ENCODE data around the gene CDKN2AIP.

CDKN2AIP gene

GRCh38 chr4:183445097-183445428 lies 627 bp downstream of the CDKN2AIP start:
- Histone ChIP-seq H3K4me2 (ENCODE audit: low read length) (peak overlapping the region; percentile 69), H3K4me1 (ENCODE audit: low read length) (peaks cover 13% of the 10 kb centered on the region), H3K9me3 (ENCODE audit: insufficient read depth, low read length) (no peaks in the 10 kb centered on the region), H4K20me1 (ENCODE audit: insufficient read depth, low read length) (peaks cover 5% of the 10 kb centered on the region; the same call in 1 of the 2 replicates), H3K79me2 (ENCODE audit: low read length) (peaks cover 61% of the 10 kb centered on the region), H3K36me3 (replicated peaks; ENCODE audit: low read depth, low read length) (peaks cover 41% of the 10 kb centered on the region), H2AFZ (ENCODE audit: low read depth, low read length) (peak overlapping the region; percentile 39; the same call in 1 of the 2 replicates), H3K27ac (ENCODE audit: low read length) (peak overlapping the region; percentile 86), H3K4me3 (ENCODE audit: low read length) (peak overlapping the region; percentile 90), H3K9ac (ENCODE audit: low read length) (peak overlapping the region; percentile 82), H3K27me3 (ENCODE audit: low read depth, low read length) (no peaks in the 10 kb centered on the region)
- no peak for TF ChIP-seq EZH2phosphoT487 (IDR thresholded peaks at IDR 0.05; ENCODE audit: low read depth)
- TF ChIP-seq CTCF (IDR thresholded peaks at IDR 0.05; ENCODE audit: low read depth, low read length), result no peak

GRCh38 chr4:183447646-183448045 lies 3.2 kb downstream of the CDKN2AIP start:
- no peak overlapping the region for H3K27ac ChIP-seq (ENCODE audit: low read length)
- no peak overlapping the region for H3K4me3 ChIP-seq (ENCODE audit: low read length)
- no peak overlapping the region for H3K9ac ChIP-seq (ENCODE audit: low read length)
- no peaks in the 10 kb centered on the region for H3K9me3 ChIP-seq (ENCODE audit: insufficient read depth, low read length)
- TF ChIP-seq EZH2phosphoT487 (IDR thresholded peaks at IDR 0.05; ENCODE audit: low read depth) (no peak), CTCF (IDR thresholded peaks at IDR 0.05; ENCODE audit: low read depth, low read length) (no peak)
- no peaks in the 10 kb centered on the region for H3K27me3 ChIP-seq (ENCODE audit: low read depth, low read length)
- peaks cover 5% of the 10 kb centered on the region; the same call in 1 of the 2 replicates for H4K20me1 ChIP-seq (ENCODE audit: insufficient read depth, low read length)
- H3K79me2 ChIP-seq (ENCODE audit: low read length), result peaks cover 61% of the 10 kb centered on the region
- H3K4me1 ChIP-seq (ENCODE audit: low read length), result peaks cover 13% of the 10 kb centered on the region
- H2AFZ ChIP-seq (ENCODE audit: low read depth, low read length), result no peak overlapping the region
- peaks cover 57% of the 10 kb centered on the region for H3K36me3 ChIP-seq (replicated peaks; ENCODE audit: low read depth, low read length)
- H3K4me2 ChIP-seq (ENCODE audit: low read length), result no peak overlapping the region

- Histone ChIP-seq H3K27me3 (ENCODE audit: low read depth, low read length) (no peaks in the 10 kb centered on the region), H3K4me1 (ENCODE audit: low read length) (peaks cover 7% of the 10 kb centered on the region), H3K4me3 (ENCODE audit: low read length) (no peak overlapping the region), H4K20me1 (ENCODE audit: insufficient read depth, low read length) (peaks cover 5% of the 10 kb centered on the region; the same call in 1 of the 2 replicates), H3K79me2 (ENCODE audit: low read length) (peaks cover 55% of the 10 kb centered on the region), H3K9ac (ENCODE audit: low read length) (no peak overlapping the region), H3K9me3 (ENCODE audit: insufficient read depth, low read length) (no peaks in the 10 kb centered on the region), H2AFZ (ENCODE audit: low read depth, low read length) (no peak overlapping the region), H3K27ac (ENCODE audit: low read length) (no peak overlapping the region), H3K36me3 (replicated peaks; ENCODE audit: low read depth, low read length) (peaks cover 63% of the 10 kb centered on the region), H3K4me2 (ENCODE audit: low read length) (no peak overlapping the region)
- TF ChIP-seq EZH2phosphoT487 (IDR thresholded peaks at IDR 0.05; ENCODE audit: low read depth), result no peak
- TF ChIP-seq CTCF (IDR thresholded peaks at IDR 0.05; ENCODE audit: low read depth, low read length), result no peak
Measured at GRCh38 chr4:183448436-183448835, 4.0 kb downstream of the CDKN2AIP start.

- peaks cover 7% of the 10 kb centered on the region for H3K4me1 ChIP-seq (ENCODE audit: low read length)
- no peaks in the 10 kb centered on the region for H3K27me3 ChIP-seq (ENCODE audit: low read depth, low read length)
- TF ChIP-seq CTCF (IDR thresholded peaks at IDR 0.05; ENCODE audit: low read depth, low read length) (no peak), EZH2phosphoT487 (IDR thresholded peaks at IDR 0.05; ENCODE audit: low read depth) (no peak)
- peaks cover 5% of the 10 kb centered on the region; the same call in 1 of the 2 replicates for H4K20me1 ChIP-seq (ENCODE audit: insufficient read depth, low read length)
- H3K36me3 ChIP-seq (replicated peaks; ENCODE audit: low read depth, low read length), result peaks cover 68% of the 10 kb centered on the region
- H3K9ac ChIP-seq (ENCODE audit: low read length), result no peak overlapping the region
- no peak overlapping the region for H3K4me2 ChIP-seq (ENCODE audit: low read length)
- no peak overlapping the region for H2AFZ ChIP-seq (ENCODE audit: low read depth, low read length)
- H3K27ac ChIP-seq (ENCODE audit: low read length), result no peak overlapping the region
- peaks cover 49% of the 10 kb centered on the region for H3K79me2 ChIP-seq (ENCODE audit: low read length)
- H3K4me3 ChIP-seq (ENCODE audit: low read length), result no peak overlapping the region
- H3K9me3 ChIP-seq (ENCODE audit: insufficient read depth, low read length), result no peaks in the 10 kb centered on the region
Measured at GRCh38 chr4:183449193-183449882, 4.9 kb downstream of the CDKN2AIP start.

Measured in OCI-LY3 (cell line).